H9 (cell line): ENCODE measurements around the gene ZBTB16. TPM values are rescaled to one million over a fixed set of nuclear protein-coding genes. Genes with fewer than 3 reads are reported as not detected.

Experiments used
- DNase-seq: peaks from one replicate; pipeline ENCODE4 v3.0.0-alpha.2; 2017
- H2AFZ ChIP-seq: one replicate; pipeline ENCODE4 v1.6.1; 2013; ENCODE audit warnings: mild to moderate bottlenecking, low read length, control low read depth, moderate library complexity
- H2AK5ac ChIP-seq: 2 replicates; pipeline ENCODE4 v1.6.1; 2013; ENCODE audit warnings: low read length, control low read depth, mixed read lengths; ENCODE audit not compliant: insufficient read length
- H2BK120ac ChIP-seq: one replicate; pipeline ENCODE4 v1.6.1; 2013; ENCODE audit warnings: low read depth, mild to moderate bottlenecking, low read length, control low read depth, inconsistent platforms; ENCODE audit not compliant: poor library complexity, severe bottlenecking
- H2BK12ac ChIP-seq: 2 replicates; pipeline ENCODE4 v1.6.1; 2013; ENCODE audit warnings: low read length, control low read depth, mixed read lengths, low read depth; ENCODE audit not compliant: insufficient read length
- H2BK15ac ChIP-seq: 2 replicates; pipeline ENCODE4 v1.6.1; 2013; ENCODE audit warnings: low read depth, low read length, control low read depth
- H2BK20ac ChIP-seq: one replicate; pipeline ENCODE4 v1.6.1; 2013; ENCODE audit warnings: low read depth, mild to moderate bottlenecking, low read length, control low read depth, inconsistent platforms; ENCODE audit not compliant: poor library complexity, severe bottlenecking
- H2BK5ac ChIP-seq: 2 replicates; pipeline ENCODE4 v1.6.1; 2013; ENCODE audit warnings: low read length, control low read depth, mixed read lengths; ENCODE audit not compliant: insufficient read length
- H3K14ac ChIP-seq: 2 replicates; pipeline ENCODE4 v1.6.1; 2013; ENCODE audit warnings: low read length, control low read depth; ENCODE audit not compliant: insufficient read depth
- H3K18ac ChIP-seq: 2 replicates; pipeline ENCODE4 v1.6.1; 2013; ENCODE audit warnings: low read depth, mild to moderate bottlenecking, mixed read lengths, low read length, control low read depth; ENCODE audit not compliant: insufficient read length
- H3K23ac ChIP-seq: 2 replicates; pipeline ENCODE4 v1.6.1; 2013; ENCODE audit warnings: low read length, control low read depth, mixed read lengths, low read depth; ENCODE audit not compliant: insufficient read length
- H3K23me2 ChIP-seq: 2 replicates; pipeline ENCODE4 v1.6.1; 2013; ENCODE audit warnings: low read depth, mild to moderate bottlenecking, mixed read lengths, low read length, control low read depth; ENCODE audit not compliant: insufficient read length, poor library complexity, severe bottlenecking
- H3K27ac ChIP-seq: 2 replicates; pipeline ENCODE4 v1.5.1; 2013; ENCODE audit warnings: low read length, control low read depth, mixed read lengths, low read depth; ENCODE audit not compliant: insufficient read length
- H3K27me3 ChIP-seq: 2 replicates; pipeline ENCODE4 v1.6.1; 2013; ENCODE audit warnings: low read length, control low read depth, inconsistent platforms; ENCODE audit not compliant: insufficient read depth
- H3K4ac ChIP-seq: 2 replicates; pipeline ENCODE4 v1.6.1; 2013; ENCODE audit warnings: low read depth, mild to moderate bottlenecking, control low read depth, inconsistent platforms, low read length, moderate library complexity
- H3K4me1 ChIP-seq: 2 replicates; pipeline ENCODE4 v1.6.1; 2013; ENCODE audit warnings: low read length, control low read depth, inconsistent platforms; ENCODE audit not compliant: insufficient read depth
- H3K4me2 ChIP-seq: 2 replicates; pipeline ENCODE4 v1.6.1; 2013; ENCODE audit warnings: low read length, control low read depth, mixed read lengths; ENCODE audit not compliant: insufficient read length, insufficient read depth
- H3K56ac ChIP-seq: 2 replicates; pipeline ENCODE4 v1.6.1; 2013; ENCODE audit warnings: low read depth, mild to moderate bottlenecking, mixed read lengths, low read length, control low read depth; ENCODE audit not compliant: insufficient read length
- H3K79me1 ChIP-seq: 2 replicates; pipeline ENCODE4 v1.6.1; 2013; ENCODE audit warnings: low read depth, mild to moderate bottlenecking, moderate library complexity, low read length, control low read depth, inconsistent platforms; ENCODE audit not compliant: insufficient read depth, poor library complexity, severe bottlenecking
- H3K79me2 ChIP-seq: 2 replicates; pipeline ENCODE4 v1.6.1; 2013; ENCODE audit warnings: low read length, control low read depth, inconsistent platforms; ENCODE audit not compliant: insufficient read depth
- H3K9ac ChIP-seq: 2 replicates; pipeline ENCODE4 v1.6.1; 2013; ENCODE audit warnings: low read length, control low read depth, mixed read lengths; ENCODE audit not compliant: insufficient read length; ENCODE audit errors: extremely low read depth
- H3K9me3 ChIP-seq: one replicate; pipeline ENCODE4 v1.6.1; 2013; ENCODE audit warnings: low read depth, low read length, inconsistent platforms; ENCODE audit not compliant: control insufficient read depth
- H3T11ph ChIP-seq: one replicate; pipeline ENCODE4 v1.6.1; 2013; ENCODE audit warnings: mild to moderate bottlenecking, low read length, control low read depth, inconsistent platforms
- H4K20me1 ChIP-seq: one replicate; pipeline ENCODE4 v1.6.1; 2013; ENCODE audit not compliant: control insufficient read depth, insufficient read length, insufficient read depth
- H4K5ac ChIP-seq: 2 replicates; pipeline ENCODE4 v1.6.1; 2013; ENCODE audit warnings: low read depth, mild to moderate bottlenecking, mixed read lengths, low read length, control low read depth; ENCODE audit not compliant: insufficient read length
- H4K8ac ChIP-seq: replicated peaks from 2 replicates; pipeline ENCODE4 v1.6.1; 2013; ENCODE audit warnings: low read length, control low read depth, mixed read lengths, low read depth; ENCODE audit not compliant: insufficient read length
- H4K91ac ChIP-seq: 2 replicates; pipeline ENCODE4 v1.6.1; 2013; ENCODE audit warnings: low read depth, mild to moderate bottlenecking, moderate library complexity, mixed read lengths, low read length, control low read depth; ENCODE audit not compliant: insufficient read length
- H3K27ac Mint-ChIP-seq, 3 experiments: 2 replicates in 2 of 3; 3 replicates in 1 of 3; pipeline ENCODE4 v1.8.0; 2020 to 2021; ENCODE audit warnings: mixed read lengths in 3 of 3, mild to moderate bottlenecking in 1 of 3, moderate library complexity in 1 of 3
- H3K27me3 Mint-ChIP-seq: 2 replicates; pipeline ENCODE4 v1.8.0; 2021; ENCODE audit warnings: low read depth, mild to moderate bottlenecking, moderate library complexity, mixed read lengths
- H3K36me3 Mint-ChIP-seq, 3 experiments: 2 replicates in 2 of 3; 3 replicates in 1 of 3; pipeline ENCODE4 v1.8.0; 2020 to 2021; ENCODE audit warnings: low read depth in 3 of 3, mixed read lengths in 3 of 3; ENCODE audit not compliant: insufficient read depth in 1 of 3
- H3K4me1 Mint-ChIP-seq, 2 experiments: 2 replicates each; pipeline ENCODE4 v1.8.0; 2020; ENCODE audit warnings: mixed read lengths in 2 of 2
- H3K4me3 Mint-ChIP-seq, 2 experiments: 2 replicates in 1 of 2; 3 replicates in 1 of 2; pipeline ENCODE4 v1.8.0; 2020 to 2021; ENCODE audit warnings: mild to moderate bottlenecking in 2 of 2, mixed read lengths in 2 of 2, moderate library complexity in 1 of 2
- H3K9me3 Mint-ChIP-seq, 2 experiments: 2 replicates in 1 of 2; 3 replicates in 1 of 2; pipeline ENCODE4 v1.8.0; 2020; ENCODE audit warnings: mild to moderate bottlenecking in 2 of 2, mixed read lengths in 2 of 2, moderate library complexity in 1 of 2
- WGBS: extraction: QIAGEN DNeasy Blood & Tissue Kit; methylation state at CpG from one replicate; pipeline ENCODE4 v1.1.7; 2013; ENCODE audit warnings: missing lambda C conversion rate, low lambda C conversion rate, mixed read lengths; ENCODE audit not compliant: insufficient read length; ENCODE audit errors: extremely low coverage; 5-methylcytosine and 5-hydroxymethylcytosine counted together
- total RNA-seq: library from RNA; stranded (reverse); gene quantifications from 2 replicates; pipeline ENCODE4 v1.2.1, GENCODE V29; 2021
- TF ChIP-seq, protein P1 (sequence below): fragments of 200-600 bp; sonication (generic); conservative IDR thresholded peaks from 3 replicates; pipeline ENCODE4 v1.8.0; 2021; ENCODE audit warnings: antibody characterized with exemption, mild to moderate bottlenecking

Gene ZBTB16
- total RNA-seq, 1 experiment from 2014 or later, result not detected

GRCh38 chr11:114276077-114276476 is 216.6 kb downstream of the ZBTB16 start:
- no peak overlapping the region for H2BK120ac ChIP-seq
- no peak overlapping the region for H2AK5ac ChIP-seq
- no peak overlapping the region for H4K5ac ChIP-seq
- no peak overlapping the region for H3K4ac ChIP-seq
- peaks cover 0 to 4% of the 10 kb centered on the region in 2 experiments; a peak in 2 of 4 replicates for H3K4me1 Mint-ChIP-seq
- H3K4me1 ChIP-seq, result no peaks in the 10 kb centered on the region
- H2AFZ ChIP-seq, result no peak overlapping the region
- H3K4me3 Mint-ChIP-seq, result no peak overlapping the region
- DNase-seq, result no peak
- H3K23me2 ChIP-seq, result no peaks in the 10 kb centered on the region
- no CpG with 5 or more reads among the region's 5 CpGs for WGBS
- no peak overlapping the region for H2BK5ac ChIP-seq
- no peaks in the 10 kb centered on the region for H3K79me2 ChIP-seq
- H3K79me1 ChIP-seq, result no peaks in the 10 kb centered on the region
- H3K23ac ChIP-seq, result no peak overlapping the region
- H3K27me3 ChIP-seq, result no peaks in the 10 kb centered on the region
- H2BK12ac ChIP-seq, result no peak overlapping the region
- no peaks in the 10 kb centered on the region for H3K9me3 Mint-ChIP-seq
- no peak overlapping the region for H3K27ac Mint-ChIP-seq
- no peaks in the 10 kb centered on the region for H4K20me1 ChIP-seq
- no peak overlapping the region for H3K56ac ChIP-seq
- no peak overlapping the region for H2BK15ac ChIP-seq
- no peak overlapping the region for H4K91ac ChIP-seq
- H3K27me3 Mint-ChIP-seq, result peaks cover 41% of the 10 kb centered on the region
- no peak overlapping the region for H4K8ac ChIP-seq
- no peak overlapping the region for H3K27ac ChIP-seq
- no peak overlapping the region for H2BK20ac ChIP-seq
- H3K9ac ChIP-seq, result no peak overlapping the region
- H3K36me3 Mint-ChIP-seq, result no peaks in the 10 kb centered on the region
- H3K18ac ChIP-seq, result no peak overlapping the region
- H3K9me3 ChIP-seq, result no peaks in the 10 kb centered on the region
- no peak overlapping the region for H3T11ph ChIP-seq
- H3K14ac ChIP-seq, result no peak overlapping the region
- H3K4me2 ChIP-seq, result no peak overlapping the region
- TF ChIP-seq, protein P1, sequence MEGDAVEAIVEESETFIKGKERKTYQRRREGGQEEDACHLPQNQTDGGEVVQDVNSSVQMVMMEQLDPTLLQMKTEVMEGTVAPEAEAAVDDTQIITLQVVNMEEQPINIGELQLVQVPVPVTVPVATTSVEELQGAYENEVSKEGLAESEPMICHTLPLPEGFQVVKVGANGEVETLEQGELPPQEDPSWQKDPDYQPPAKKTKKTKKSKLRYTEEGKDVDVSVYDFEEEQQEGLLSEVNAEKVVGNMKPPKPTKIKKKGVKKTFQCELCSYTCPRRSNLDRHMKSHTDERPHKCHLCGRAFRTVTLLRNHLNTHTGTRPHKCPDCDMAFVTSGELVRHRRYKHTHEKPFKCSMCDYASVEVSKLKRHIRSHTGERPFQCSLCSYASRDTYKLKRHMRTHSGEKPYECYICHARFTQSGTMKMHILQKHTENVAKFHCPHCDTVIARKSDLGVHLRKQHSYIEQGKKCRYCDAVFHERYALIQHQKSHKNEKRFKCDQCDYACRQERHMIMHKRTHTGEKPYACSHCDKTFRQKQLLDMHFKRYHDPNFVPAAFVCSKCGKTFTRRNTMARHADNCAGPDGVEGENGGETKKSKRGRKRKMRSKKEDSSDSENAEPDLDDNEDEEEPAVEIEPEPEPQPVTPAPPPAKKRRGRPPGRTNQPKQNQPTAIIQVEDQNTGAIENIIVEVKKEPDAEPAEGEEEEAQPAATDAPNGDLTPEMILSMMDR, result no peak
